ENCODE results near the gene TEX29.

TEX29 gene

DNA sequence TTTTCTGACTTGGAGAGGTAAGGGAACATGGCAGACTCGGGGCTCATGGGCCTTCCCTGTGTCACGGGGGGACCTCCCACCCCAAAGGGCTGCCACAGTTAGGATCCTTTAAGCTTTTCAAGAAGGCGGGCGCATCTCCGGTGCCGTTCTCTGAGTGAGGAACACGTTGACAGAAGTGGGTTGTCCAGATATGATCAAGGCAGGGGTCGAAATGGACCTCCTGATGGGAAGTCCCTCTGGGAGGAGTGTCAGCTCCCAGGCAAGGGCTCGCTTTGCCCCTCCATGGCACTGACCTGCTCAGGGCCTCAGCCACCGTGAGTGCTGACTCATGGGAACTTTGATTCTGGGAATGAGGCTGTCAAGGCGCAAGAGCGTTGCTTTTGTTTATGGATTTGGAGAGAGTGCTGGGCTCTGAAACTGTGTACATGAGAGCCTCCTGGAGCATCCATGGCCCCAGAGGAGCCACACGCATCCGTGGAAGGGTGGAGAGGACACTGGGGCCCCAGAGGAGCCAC is 6.5 kb upstream of the TEX29 start:
- Histone ChIP-seq H3K27ac (ENCODE audit: low read depth, low read length) (no peak overlapping the region), H3K27me3 (ENCODE audit: insufficient read depth, low read length) (no peaks in the 10 kb centered on the region), H3K79me2 (ENCODE audit: control insufficient read depth, insufficient read depth, low read length, unreplicated experiment) (no peaks in the 10 kb centered on the region), H2AFZ (ENCODE audit: low read length, unreplicated experiment) (no peak overlapping the region), H3K4me3 (ENCODE audit: low read depth, low read length) (no peak overlapping the region), H3K36me3 (ENCODE audit: insufficient read depth, low read length) (no peaks in the 10 kb centered on the region), H3K4me1 (ENCODE audit: control insufficient read depth, insufficient read depth, low read length, unreplicated experiment) (no peaks in the 10 kb centered on the region)

DNA sequence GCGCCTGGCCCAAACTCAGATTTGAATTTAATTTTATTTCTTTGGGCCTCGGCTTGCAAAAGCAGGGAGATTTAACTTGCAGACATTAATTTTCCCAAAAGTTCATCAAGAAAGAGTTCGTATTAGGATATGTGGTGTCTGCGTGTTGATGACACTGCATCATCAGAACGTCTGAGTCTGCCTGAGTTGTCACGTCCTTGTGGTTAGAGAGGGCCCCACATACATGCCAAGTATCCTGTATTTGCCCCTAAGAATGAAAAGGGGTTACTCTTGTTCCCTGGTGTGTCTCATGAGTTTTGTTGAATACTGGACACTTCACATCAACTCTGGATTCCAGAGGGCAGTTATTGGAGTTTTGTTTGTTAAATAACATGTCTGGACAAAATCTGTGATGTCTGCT is 5.6 kb upstream of the TEX29 start:
- H2AFZ ChIP-seq (ENCODE audit: low read length, unreplicated experiment), result no peak overlapping the region
- no peaks in the 10 kb centered on the region for H3K27me3 ChIP-seq (ENCODE audit: insufficient read depth, low read length)
- no peaks in the 10 kb centered on the region for H3K36me3 ChIP-seq (ENCODE audit: insufficient read depth, low read length)
- no peak overlapping the region for H3K27ac ChIP-seq (ENCODE audit: low read depth, low read length)
- H3K79me2 ChIP-seq (ENCODE audit: control insufficient read depth, insufficient read depth, low read length, unreplicated experiment), result no peaks in the 10 kb centered on the region
- no peaks in the 10 kb centered on the region for H3K4me1 ChIP-seq (ENCODE audit: control insufficient read depth, insufficient read depth, low read length, unreplicated experiment)
- H3K4me3 ChIP-seq (ENCODE audit: low read depth, low read length), result no peak overlapping the region

DNA sequence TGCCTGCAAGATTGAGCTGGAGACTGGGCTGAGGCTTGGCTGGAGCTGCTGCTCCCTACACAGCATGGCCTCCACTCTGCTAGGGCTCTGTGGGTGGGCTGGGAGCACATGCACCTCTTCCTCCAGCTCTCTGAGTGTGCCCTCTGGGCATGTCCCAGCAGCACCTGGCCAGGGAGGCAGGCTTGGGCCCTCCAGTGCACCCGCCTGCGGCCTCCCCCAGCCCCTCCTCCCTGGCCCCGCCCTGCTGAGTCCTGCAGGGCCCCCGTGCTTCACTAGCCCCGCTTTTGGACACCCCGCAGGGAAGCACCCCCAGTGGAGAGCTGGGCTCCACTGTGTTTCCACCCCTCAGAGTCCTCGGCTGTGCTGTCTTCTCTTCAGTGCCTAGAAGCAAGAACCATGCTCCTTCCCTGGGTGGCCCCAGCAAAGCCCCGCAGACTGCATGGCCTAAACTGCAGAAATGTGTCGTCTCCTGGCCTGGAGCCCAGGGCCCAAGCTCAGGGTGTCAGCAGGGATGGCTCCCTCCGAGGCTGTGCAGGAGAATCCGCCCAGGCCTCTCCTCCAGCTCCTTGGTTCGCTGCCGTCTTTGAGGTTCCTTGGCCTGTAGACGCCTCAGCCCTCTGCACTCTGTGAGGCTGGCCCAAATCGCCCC is 5.0 kb upstream of the TEX29 start:
- Histone ChIP-seq H2AFZ (ENCODE audit: low read length, unreplicated experiment) (no peak overlapping the region), H3K36me3 (ENCODE audit: insufficient read depth, low read length) (no peaks in the 10 kb centered on the region), H3K27me3 (ENCODE audit: insufficient read depth, low read length) (no peaks in the 10 kb centered on the region), H3K4me3 (ENCODE audit: low read depth, low read length) (no peak overlapping the region), H3K79me2 (ENCODE audit: control insufficient read depth, insufficient read depth, low read length, unreplicated experiment) (no peaks in the 10 kb centered on the region), H3K4me1 (ENCODE audit: control insufficient read depth, insufficient read depth, low read length, unreplicated experiment) (no peaks in the 10 kb centered on the region), H3K27ac (ENCODE audit: low read depth, low read length) (no peak overlapping the region)

DNA sequence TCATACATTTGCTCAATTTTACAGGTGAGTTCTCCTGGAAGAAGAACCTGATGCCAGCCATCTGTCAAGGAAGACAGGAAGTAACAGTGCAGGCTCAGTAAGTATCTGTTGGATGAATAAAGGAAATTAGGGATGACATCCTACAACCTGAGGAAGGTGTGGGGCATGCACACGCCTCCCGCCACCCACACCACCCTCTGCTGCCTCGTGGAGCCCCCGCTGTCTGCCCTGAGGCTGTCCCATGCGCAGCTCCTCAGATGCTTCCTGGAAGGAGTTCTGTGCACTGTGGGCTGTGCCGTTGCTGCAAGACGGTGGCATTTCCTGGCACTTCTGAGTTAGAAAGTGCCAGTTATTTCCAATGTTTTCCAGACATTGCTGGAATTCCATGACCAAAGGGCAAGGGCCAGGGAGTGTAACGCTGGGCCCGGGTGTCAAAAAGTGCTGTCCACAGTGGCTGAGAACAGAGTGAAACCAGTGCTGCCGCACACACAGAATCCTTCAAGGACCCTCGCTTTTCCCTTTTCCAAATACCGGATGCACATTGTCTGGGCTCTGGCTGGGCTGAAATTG is 4.2 kb upstream of the TEX29 start:
- H2AFZ ChIP-seq (ENCODE audit: low read length, unreplicated experiment), result no peak overlapping the region
- no peak overlapping the region for H3K4me3 ChIP-seq (ENCODE audit: low read depth, low read length)
- no peak overlapping the region for H3K27ac ChIP-seq (ENCODE audit: low read depth, low read length)
- no peaks in the 10 kb centered on the region for H3K4me1 ChIP-seq (ENCODE audit: control insufficient read depth, insufficient read depth, low read length, unreplicated experiment)
- no peaks in the 10 kb centered on the region for H3K79me2 ChIP-seq (ENCODE audit: control insufficient read depth, insufficient read depth, low read length, unreplicated experiment)
- H3K36me3 ChIP-seq (ENCODE audit: insufficient read depth, low read length), result no peaks in the 10 kb centered on the region
- no peaks in the 10 kb centered on the region for H3K27me3 ChIP-seq (ENCODE audit: insufficient read depth, low read length)

DNA sequence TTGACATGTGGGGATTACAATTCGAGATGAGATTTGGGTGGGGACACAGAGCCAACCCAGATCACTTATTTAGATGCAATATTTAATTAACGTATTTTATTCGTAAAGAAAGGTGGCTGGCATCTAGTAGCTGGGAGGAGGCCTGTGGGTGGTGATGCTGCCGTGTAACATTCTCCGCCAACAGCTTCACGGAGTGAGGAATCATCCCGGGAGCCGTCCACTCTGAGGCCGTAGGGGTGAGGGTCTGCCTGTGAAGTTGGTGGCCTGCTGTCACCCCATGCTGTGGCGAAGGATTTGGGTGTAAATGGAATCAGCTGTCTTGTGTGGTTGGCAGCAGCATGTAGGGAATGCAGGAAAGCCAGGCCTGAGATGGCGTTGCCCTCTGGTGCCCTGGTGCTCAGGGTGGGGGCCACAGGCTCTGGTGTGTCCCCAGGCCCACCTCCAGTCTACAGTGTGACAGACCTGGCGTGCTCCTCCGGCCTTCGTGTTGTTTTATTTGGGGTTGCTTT is 3.3 kb upstream of the TEX29 start:
- Histone ChIP-seq H3K27ac (ENCODE audit: low read depth, low read length) (no peak overlapping the region), H3K36me3 (ENCODE audit: insufficient read depth, low read length) (no peaks in the 10 kb centered on the region), H3K79me2 (ENCODE audit: control insufficient read depth, insufficient read depth, low read length, unreplicated experiment) (no peaks in the 10 kb centered on the region), H3K27me3 (ENCODE audit: insufficient read depth, low read length) (no peaks in the 10 kb centered on the region), H3K4me1 (ENCODE audit: control insufficient read depth, insufficient read depth, low read length, unreplicated experiment) (no peaks in the 10 kb centered on the region), H2AFZ (ENCODE audit: low read length, unreplicated experiment) (no peak overlapping the region), H3K4me3 (ENCODE audit: low read depth, low read length) (no peak overlapping the region)

DNA sequence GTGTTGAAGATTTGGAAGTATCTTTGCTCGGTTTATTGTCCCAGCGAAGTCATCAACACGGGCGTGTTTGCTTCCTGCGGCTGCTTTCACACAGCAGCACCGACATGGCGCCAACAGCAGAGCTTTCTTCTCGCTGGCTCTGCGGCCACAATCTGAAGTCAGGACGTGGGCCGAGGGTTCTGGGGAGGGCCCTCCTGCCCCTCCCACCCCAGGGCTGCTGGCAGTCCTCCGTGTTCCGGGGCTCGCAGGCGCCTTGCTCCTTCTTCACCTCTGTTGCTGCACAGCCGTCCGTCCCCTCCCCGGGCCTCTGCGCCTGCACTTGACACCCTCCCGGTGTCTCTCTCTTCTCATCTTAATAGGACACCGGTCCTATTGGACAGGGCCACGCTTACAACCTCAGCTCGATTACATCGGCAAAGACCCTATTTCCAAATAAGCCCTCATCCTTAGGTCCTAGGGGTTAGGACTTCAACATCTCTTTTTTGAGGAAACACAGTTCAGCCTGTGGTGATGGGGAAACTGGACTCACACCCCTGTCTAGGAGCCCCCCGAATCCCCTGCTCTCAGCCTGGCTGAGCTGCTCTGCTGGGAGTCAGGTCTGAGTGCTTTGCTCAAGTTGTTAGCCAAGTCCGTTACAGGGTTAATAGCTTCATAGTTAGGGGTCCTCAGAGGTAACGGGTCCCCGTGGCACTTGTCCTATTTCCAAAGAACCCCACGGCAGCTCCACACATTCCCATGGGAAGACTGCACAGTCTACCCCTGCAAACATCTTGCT is 2.7 kb upstream of the TEX29 start:
- no peak overlapping the region for H2AFZ ChIP-seq (ENCODE audit: low read length, unreplicated experiment)
- H3K4me3 ChIP-seq (ENCODE audit: low read depth, low read length), result no peak overlapping the region
- H3K4me1 ChIP-seq (ENCODE audit: control insufficient read depth, insufficient read depth, low read length, unreplicated experiment), result no peaks in the 10 kb centered on the region
- H3K79me2 ChIP-seq (ENCODE audit: control insufficient read depth, insufficient read depth, low read length, unreplicated experiment), result no peaks in the 10 kb centered on the region
- H3K27ac ChIP-seq (ENCODE audit: low read depth, low read length), result no peak overlapping the region
- no peaks in the 10 kb centered on the region for H3K36me3 ChIP-seq (ENCODE audit: insufficient read depth, low read length)
- H3K27me3 ChIP-seq (ENCODE audit: insufficient read depth, low read length), result no peaks in the 10 kb centered on the region

DNA sequence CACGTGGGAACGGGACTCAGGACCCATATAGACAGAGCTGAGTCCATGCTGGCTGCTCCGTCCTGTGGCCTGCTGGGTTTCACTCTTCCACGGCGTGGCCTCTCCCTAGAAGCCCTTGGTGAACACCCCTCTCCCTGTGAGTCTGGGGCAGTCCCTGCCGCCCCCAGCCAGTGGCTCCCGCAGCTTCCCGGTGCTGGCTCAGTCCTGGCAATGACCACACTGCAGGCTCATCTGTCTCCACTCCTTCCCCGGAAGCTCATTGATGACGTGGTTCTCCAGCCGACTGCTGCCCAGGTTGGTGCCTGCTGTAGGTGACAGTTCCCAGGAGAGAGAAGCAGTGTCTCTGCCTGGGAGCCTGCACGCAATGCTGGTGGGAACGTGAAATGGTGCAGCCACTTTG is 2.1 kb upstream of the TEX29 start:
- H3K4me1 ChIP-seq (ENCODE audit: control insufficient read depth, insufficient read depth, low read length, unreplicated experiment), result no peaks in the 10 kb centered on the region
- H3K4me3 ChIP-seq (ENCODE audit: low read depth, low read length), result no peak overlapping the region
- no peaks in the 10 kb centered on the region for H3K27me3 ChIP-seq (ENCODE audit: insufficient read depth, low read length)
- no peaks in the 10 kb centered on the region for H3K36me3 ChIP-seq (ENCODE audit: insufficient read depth, low read length)
- H3K79me2 ChIP-seq (ENCODE audit: control insufficient read depth, insufficient read depth, low read length, unreplicated experiment), result no peaks in the 10 kb centered on the region
- H3K27ac ChIP-seq (ENCODE audit: low read depth, low read length), result no peak overlapping the region
- H2AFZ ChIP-seq (ENCODE audit: low read length, unreplicated experiment), result no peak overlapping the region

DNA sequence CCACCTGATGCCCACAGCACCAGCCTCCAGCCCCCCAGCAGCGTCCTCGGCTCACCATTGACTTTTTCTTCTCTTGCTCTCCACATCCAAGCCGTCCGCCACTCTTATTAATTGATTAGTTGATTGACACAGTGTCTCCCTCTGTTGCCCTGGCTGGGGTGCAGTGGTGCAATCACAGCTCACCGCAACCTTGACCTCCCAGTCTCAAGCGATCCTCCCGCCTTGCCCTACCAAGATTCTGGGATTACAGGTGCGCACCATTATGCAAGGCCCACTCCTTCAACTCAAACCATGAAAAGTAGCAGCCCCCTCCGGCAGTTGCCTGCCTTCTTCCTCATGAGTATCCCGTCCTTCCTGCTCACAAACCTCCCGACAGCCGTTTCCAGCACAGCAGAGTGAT is 921 bp upstream of the TEX29 start:
- H3K4me1 ChIP-seq (ENCODE audit: control insufficient read depth, insufficient read depth, low read length, unreplicated experiment), result no peaks in the 10 kb centered on the region
- no peaks in the 10 kb centered on the region for H3K27me3 ChIP-seq (ENCODE audit: insufficient read depth, low read length)
- no peaks in the 10 kb centered on the region for H3K79me2 ChIP-seq (ENCODE audit: control insufficient read depth, insufficient read depth, low read length, unreplicated experiment)
- no peaks in the 10 kb centered on the region for H3K36me3 ChIP-seq (ENCODE audit: insufficient read depth, low read length)
- H3K4me3 ChIP-seq (ENCODE audit: low read depth, low read length), result no peak overlapping the region
- no peak overlapping the region for H2AFZ ChIP-seq (ENCODE audit: low read length, unreplicated experiment)
- no peak overlapping the region for H3K27ac ChIP-seq (ENCODE audit: low read depth, low read length)

DNA sequence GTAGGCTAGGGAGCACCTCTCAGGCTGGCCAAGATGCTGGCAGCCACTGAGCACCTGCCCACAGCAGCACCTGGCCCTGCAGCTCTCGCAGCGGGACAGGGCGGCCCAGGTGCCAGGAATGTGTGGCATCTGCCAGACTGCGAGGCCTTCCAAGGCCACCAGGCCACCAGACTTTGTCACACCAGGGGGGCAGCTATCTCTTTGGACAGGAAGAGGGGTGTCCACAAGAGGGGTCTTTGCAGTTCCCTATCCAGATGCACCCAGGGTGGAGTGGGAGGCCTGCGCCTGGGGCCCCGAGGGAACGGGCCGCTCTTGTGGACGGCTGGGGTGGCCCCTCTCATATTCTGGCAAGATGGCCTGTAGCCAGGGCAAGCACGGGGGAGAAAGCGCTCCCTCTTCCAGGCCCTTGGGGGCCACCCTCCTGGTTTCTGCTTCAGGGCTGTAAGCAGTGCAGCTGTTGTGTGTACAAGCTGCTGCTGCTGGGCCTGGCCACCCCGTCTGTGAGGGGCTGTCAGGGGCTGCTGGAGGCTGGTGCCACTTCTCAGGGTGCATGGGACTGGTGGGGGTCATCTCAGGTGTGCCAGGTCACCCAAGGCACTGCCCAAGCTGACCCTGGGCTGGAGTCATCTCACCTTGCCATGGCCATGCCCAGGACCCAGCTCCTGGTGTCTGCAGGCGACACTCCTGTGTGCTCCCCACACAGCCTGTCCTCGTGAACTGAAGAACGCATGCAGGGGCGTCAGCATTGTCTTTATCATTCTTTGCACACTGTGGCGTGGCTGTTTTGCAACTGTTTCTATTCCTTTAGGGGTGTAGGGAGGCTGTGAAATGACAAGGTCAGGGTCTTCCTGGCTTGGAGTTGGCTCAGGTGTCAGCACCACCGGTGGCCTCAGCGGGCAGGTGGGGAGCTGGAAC is 1.8 kb downstream of the TEX29 start:
- H3K4me1 ChIP-seq (ENCODE audit: control insufficient read depth, insufficient read depth, low read length, unreplicated experiment), result no peaks in the 10 kb centered on the region
- no peaks in the 10 kb centered on the region for H3K27me3 ChIP-seq (ENCODE audit: insufficient read depth, low read length)
- no peak overlapping the region for H3K27ac ChIP-seq (ENCODE audit: low read depth, low read length)
- H2AFZ ChIP-seq (ENCODE audit: low read length, unreplicated experiment), result no peak overlapping the region
- no peak overlapping the region for H3K4me3 ChIP-seq (ENCODE audit: low read depth, low read length)
- H3K79me2 ChIP-seq (ENCODE audit: control insufficient read depth, insufficient read depth, low read length, unreplicated experiment), result no peaks in the 10 kb centered on the region
- no peaks in the 10 kb centered on the region for H3K36me3 ChIP-seq (ENCODE audit: insufficient read depth, low read length)

DNA sequence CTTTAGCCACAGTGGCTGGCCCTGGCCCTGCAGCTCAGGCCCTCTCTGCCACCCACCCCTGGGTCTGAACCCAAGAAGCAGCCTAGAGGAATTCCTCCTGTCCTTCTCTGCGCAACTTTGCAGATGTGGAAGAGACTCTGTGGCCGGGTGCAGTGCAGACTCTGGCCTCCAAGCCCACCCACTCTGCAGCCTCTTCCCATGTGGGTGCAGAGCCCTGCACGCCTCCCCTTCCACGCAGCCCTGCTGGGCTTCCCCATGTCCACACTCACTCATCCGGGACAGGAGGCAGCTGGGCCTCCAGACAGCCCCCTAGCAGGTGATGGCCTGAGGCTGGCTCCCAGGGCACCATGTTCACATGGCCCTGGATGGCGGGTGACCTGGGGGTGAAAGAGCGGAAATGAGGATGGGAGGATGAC is 2.5 kb downstream of the TEX29 start:
- Histone ChIP-seq H3K79me2 (ENCODE audit: control insufficient read depth, insufficient read depth, low read length, unreplicated experiment) (no peaks in the 10 kb centered on the region), H3K4me1 (ENCODE audit: control insufficient read depth, insufficient read depth, low read length, unreplicated experiment) (no peaks in the 10 kb centered on the region), H3K36me3 (ENCODE audit: insufficient read depth, low read length) (no peaks in the 10 kb centered on the region), H2AFZ (ENCODE audit: low read length, unreplicated experiment) (no peak overlapping the region), H3K27me3 (ENCODE audit: insufficient read depth, low read length) (no peaks in the 10 kb centered on the region), H3K27ac (ENCODE audit: low read depth, low read length) (no peak overlapping the region), H3K4me3 (ENCODE audit: low read depth, low read length) (no peak overlapping the region)
